ENCODE results near the gene PGGHG.

PGGHG gene

GRCh38 chr11:272931-273198 is 16.1 kb upstream of the PGGHG start:
- Histone ChIP-seq H3K36me3 (ENCODE audit: low read depth) (no peaks in the 10 kb centered on the region), H3K9me3 (ENCODE audit: severe bottlenecking) (peaks cover 9% of the 10 kb centered on the region), H3K4me3 (ENCODE audit: severe bottlenecking) (no peak overlapping the region), H3K27ac (ENCODE audit: poor library complexity, severe bottlenecking) (no peak overlapping the region), H3K4me1 (ENCODE audit: insufficient read depth, poor library complexity, severe bottlenecking) (no peaks in the 10 kb centered on the region), H3K27me3 (ENCODE audit: insufficient read depth, poor library complexity, severe bottlenecking) (peaks cover 18% of the 10 kb centered on the region)
- TF ChIP-seq, protein P1, sequence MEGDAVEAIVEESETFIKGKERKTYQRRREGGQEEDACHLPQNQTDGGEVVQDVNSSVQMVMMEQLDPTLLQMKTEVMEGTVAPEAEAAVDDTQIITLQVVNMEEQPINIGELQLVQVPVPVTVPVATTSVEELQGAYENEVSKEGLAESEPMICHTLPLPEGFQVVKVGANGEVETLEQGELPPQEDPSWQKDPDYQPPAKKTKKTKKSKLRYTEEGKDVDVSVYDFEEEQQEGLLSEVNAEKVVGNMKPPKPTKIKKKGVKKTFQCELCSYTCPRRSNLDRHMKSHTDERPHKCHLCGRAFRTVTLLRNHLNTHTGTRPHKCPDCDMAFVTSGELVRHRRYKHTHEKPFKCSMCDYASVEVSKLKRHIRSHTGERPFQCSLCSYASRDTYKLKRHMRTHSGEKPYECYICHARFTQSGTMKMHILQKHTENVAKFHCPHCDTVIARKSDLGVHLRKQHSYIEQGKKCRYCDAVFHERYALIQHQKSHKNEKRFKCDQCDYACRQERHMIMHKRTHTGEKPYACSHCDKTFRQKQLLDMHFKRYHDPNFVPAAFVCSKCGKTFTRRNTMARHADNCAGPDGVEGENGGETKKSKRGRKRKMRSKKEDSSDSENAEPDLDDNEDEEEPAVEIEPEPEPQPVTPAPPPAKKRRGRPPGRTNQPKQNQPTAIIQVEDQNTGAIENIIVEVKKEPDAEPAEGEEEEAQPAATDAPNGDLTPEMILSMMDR (IDR thresholded peaks at IDR 0.05; ENCODE audit: poor library complexity, severe bottlenecking), result no peak
- DNase-seq (ENCODE audit: low spot score) (no peak), ATAC-seq (ENCODE audit: low read depth) (no peak)

DNA sequence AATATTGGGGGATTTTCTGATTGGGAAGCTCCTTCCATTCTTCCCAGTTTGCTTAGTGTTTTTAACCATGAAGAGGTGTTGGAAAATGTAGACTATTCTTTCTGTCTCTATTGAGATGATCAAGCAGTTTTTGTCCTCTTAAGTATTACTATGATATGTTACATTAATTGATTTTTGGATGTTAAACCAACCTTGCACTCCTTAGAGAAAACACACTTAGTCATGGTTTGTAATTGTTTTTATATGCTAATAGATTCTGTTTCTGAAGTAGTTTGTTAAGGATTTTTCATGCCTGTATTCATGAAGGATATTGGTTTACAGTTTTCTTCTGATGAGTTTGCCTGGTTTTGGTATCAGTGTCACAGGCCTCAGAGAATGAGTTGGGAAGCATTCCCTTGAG is 12.7 kb upstream of the PGGHG start:
- H3K9me3 ChIP-seq (ENCODE audit: severe bottlenecking), result peaks cover 9% of the 10 kb centered on the region
- H3K4me1 ChIP-seq (ENCODE audit: insufficient read depth, poor library complexity, severe bottlenecking), result no peaks in the 10 kb centered on the region
- peaks cover 51% of the 10 kb centered on the region for H3K27me3 ChIP-seq (ENCODE audit: insufficient read depth, poor library complexity, severe bottlenecking)
- ATAC-seq (ENCODE audit: low read depth) (no peak), DNase-seq (ENCODE audit: low spot score) (no peak)
- no peaks in the 10 kb centered on the region for H3K36me3 ChIP-seq (ENCODE audit: low read depth)
- TF ChIP-seq, protein P1 (IDR thresholded peaks at IDR 0.05; ENCODE audit: poor library complexity, severe bottlenecking), result no peak
- no peak overlapping the region for H3K4me3 ChIP-seq (ENCODE audit: severe bottlenecking)
- no peak overlapping the region for H3K27ac ChIP-seq (ENCODE audit: poor library complexity, severe bottlenecking)

DNA sequence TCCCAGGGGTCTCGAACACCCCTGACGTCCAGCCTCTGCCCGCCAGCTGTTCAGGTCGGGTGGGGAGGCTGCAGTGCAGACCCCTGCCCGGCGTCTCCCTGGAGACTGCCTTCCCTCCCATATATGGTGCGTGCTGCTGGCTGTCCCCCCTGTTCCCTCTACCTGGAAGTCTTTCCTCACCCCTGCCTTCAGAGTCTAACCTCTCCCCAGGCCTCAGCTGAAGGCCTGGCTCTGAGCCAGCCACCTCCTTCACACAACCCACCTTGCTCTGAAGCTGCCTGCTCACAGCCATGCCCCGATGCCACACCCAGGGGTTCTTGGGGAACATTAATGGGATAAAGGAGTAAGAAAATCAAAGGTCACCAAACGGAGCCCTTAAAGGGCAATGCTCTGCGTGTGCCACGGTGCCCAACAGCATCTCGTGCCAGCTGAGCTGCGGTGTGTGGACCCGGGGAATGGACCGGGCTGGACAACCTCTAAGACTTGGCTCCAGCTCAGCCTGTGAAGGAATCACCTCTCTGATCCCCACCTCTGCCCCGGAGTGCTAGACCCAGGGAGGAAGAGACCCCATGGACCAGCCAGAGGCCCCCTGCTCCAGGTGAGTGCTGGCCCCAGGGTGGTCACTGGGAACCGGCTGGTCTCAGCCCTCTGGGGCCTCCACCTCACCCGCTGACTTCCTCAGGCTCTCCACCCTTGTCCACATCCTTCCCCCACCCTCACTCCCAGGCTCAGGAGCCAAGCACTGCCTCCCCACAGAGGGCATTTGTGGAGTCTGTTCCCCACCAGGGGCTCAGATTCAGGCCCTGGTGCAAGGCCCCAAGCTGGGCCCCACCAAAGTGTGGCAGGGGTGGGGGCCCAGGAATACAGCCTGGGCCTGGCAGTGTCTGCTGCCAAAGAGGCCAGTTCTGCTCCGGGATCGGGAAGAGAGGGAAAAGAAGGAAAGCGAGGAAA is 10.7 kb upstream of the PGGHG start, which contains the start of gene NLRP6:
TSS of gene NLRP6 (plus strand) at position 407 of the 951 bp plus-strand sequence. CDS start at position 570, 163 bp downstream.
- Histone ChIP-seq H3K27ac (ENCODE audit: poor library complexity, severe bottlenecking) (no peak within 1 kb of the TSS), H3K36me3 (ENCODE audit: low read depth) (no peaks in the 10 kb centered on the region), H3K4me1 (ENCODE audit: insufficient read depth, poor library complexity, severe bottlenecking) (no peaks in the 10 kb centered on the region), H3K4me3 (ENCODE audit: severe bottlenecking) (no peak within 1 kb of the TSS), H3K27me3 (ENCODE audit: insufficient read depth, poor library complexity, severe bottlenecking) (peaks cover 67% of the 10 kb centered on the region), H3K9me3 (ENCODE audit: severe bottlenecking) (peaks cover 9% of the 10 kb centered on the region)
- DNase-seq (ENCODE audit: low spot score) (no peak), ATAC-seq (ENCODE audit: low read depth) (no peak)
- TF ChIP-seq, protein P1 (IDR thresholded peaks at IDR 0.05; ENCODE audit: poor library complexity, severe bottlenecking), result no peak

DNA sequence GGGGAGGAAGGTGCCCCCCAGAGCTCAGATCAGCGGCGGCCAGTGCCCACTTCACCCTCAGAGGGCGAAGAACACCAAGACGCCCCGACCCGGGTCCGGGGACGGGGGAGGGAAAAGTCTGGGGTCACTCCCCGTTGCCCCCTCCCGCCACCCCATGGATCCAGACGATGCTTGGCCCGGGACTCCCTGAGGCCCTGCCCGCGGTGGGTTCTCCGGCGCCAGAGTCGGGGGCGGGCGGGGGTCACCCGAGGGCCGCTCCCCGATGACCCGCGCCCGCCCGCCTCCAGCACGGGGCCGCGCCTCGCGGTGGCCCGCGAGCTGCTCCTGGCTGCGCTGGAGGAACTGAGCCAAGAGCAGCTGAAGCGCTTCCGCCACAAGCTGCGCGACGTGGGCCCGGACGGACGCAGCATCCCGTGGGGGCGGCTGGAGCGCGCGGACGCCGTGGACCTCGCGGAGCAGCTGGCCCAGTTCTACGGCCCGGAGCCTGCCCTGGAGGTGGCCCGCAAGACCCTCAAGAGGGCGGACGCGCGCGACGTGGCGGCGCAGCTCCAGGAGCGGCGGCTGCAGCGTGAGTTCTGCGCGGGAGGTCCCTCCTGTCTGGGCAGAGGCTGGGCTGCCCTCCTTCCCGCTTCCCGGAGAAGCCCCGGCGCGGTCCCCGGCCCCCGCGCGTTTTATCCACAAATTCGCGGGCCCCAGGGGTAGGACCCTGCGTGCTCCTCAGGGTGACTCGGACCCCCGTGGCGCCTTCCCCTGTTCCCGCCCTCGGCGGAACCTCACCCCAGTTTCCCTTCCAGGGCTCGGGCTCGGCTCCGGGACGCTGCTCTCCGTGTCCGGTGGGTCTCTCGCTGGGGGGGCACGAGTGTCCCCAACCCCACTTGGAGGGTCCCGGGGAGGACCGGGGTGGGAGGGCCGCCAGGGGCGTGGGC is 9.6 kb upstream of the PGGHG start:
- Histone ChIP-seq H3K4me3 (ENCODE audit: severe bottlenecking) (no peak overlapping the region), H3K36me3 (ENCODE audit: low read depth) (no peaks in the 10 kb centered on the region), H3K4me1 (ENCODE audit: insufficient read depth, poor library complexity, severe bottlenecking) (no peaks in the 10 kb centered on the region), H3K27ac (ENCODE audit: poor library complexity, severe bottlenecking) (no peak overlapping the region), H3K9me3 (ENCODE audit: severe bottlenecking) (peaks cover 9% of the 10 kb centered on the region), H3K27me3 (ENCODE audit: insufficient read depth, poor library complexity, severe bottlenecking) (peaks cover 67% of the 10 kb centered on the region)
- ATAC-seq (ENCODE audit: low read depth) (no peak), DNase-seq (ENCODE audit: low spot score) (no peak)
- TF ChIP-seq, protein P1 (IDR thresholded peaks at IDR 0.05; ENCODE audit: poor library complexity, severe bottlenecking), result no peak

Measured in RWPE2 (cell line).